Suprapubic skin (tissue), 4 donors: ENCODE measurements around the gene SLC5A9. TPM values are rescaled to one million over a fixed set of nuclear protein-coding genes. Genes with fewer than 3 reads are reported as not detected.
"Not testable (repeated sequence)": the region's sequence is repeated elsewhere in the genome, so short reads cannot be mapped to it uniquely, and the experiment has no call there.

Experiments used
- DNase-seq, 2 donors: peaks; one replicate each; pipeline ENCODE4 v3.0.0-alpha.2; 2019; ENCODE audit warnings: low spot score in 2 of 2
- H3K27ac ChIP-seq: fragments of 200-600 bp; sonication (generic); one replicate; pipeline ENCODE4 v1.5.1; 2019
- H3K27me3 ChIP-seq: fragments of 200-600 bp; sonication (generic); one replicate; pipeline ENCODE4 v1.5.1; 2019
- H3K36me3 ChIP-seq: fragments of 200-600 bp; sonication (generic); one replicate; pipeline ENCODE4 v1.5.1; 2019
- H3K4me1 ChIP-seq: fragments of 200-600 bp; sonication (generic); one replicate; pipeline ENCODE4 v1.5.1; 2019
- H3K4me3 ChIP-seq: fragments of 200-600 bp; sonication (generic); one replicate; pipeline ENCODE4 v1.5.1; 2019; ENCODE audit warnings: mild to moderate bottlenecking
- H3K9me3 ChIP-seq: fragments of 200-600 bp; sonication (generic); one replicate; pipeline ENCODE4 v1.5.1; 2019
- CTCF ChIP-seq, 2 donors: fragments of 200-600 bp in 1 of 2; fragments of 450-650 bp in 1 of 2; sonication (generic) in 1 of 2; IDR thresholded peaks; one replicate each; pipeline ENCODE4 v1.5.1; 2016 to 2019; ENCODE audit warnings: antibody characterized with exemption in 2 of 2, mild to moderate bottlenecking in 1 of 2, moderate library complexity in 1 of 2
- EP300 ChIP-seq: sonication (generic); formaldehyde crosslinking; IDR thresholded peaks from one replicate; pipeline ENCODE4 v1.6.1; 2017; ENCODE audit warnings: antibody characterized with exemption
- POLR2A ChIP-seq, 2 donors: fragments of 450-650 bp; IDR thresholded peaks; one replicate each; pipeline ENCODE4 v1.6.1; 2017; ENCODE audit warnings: antibody characterized with exemption in 2 of 2, mild to moderate bottlenecking in 2 of 2, moderate library complexity in 2 of 2
- POLR2AphosphoS5 ChIP-seq, 3 donors: sonication (generic); formaldehyde crosslinking; IDR thresholded peaks; one replicate each; pipeline ENCODE4 v1.6.1; 2017; ENCODE audit warnings: antibody characterized with exemption in 3 of 3
- WGBS: methylation state at CpG from one replicate; pipeline ENCODE4 v1.1.5; 2018; 5-methylcytosine and 5-hydroxymethylcytosine counted together
- total RNA-seq, 4 donors: library from RNA; depleted of rRNA; stranded (reverse); fragments of >200 nt; gene quantifications; one replicate each; pipeline ENCODE4 v1.1.0, GENCODE V29; 2016

The SLC5A9 gene
- total RNA-seq, 4 donors from 2014 or later = 2.9 to 4.7 (median 3.3) TPM

- no peaks in the 10 kb centered on the region for H3K9me3 ChIP-seq
- H3K27ac ChIP-seq = no peak overlapping the region
- H3K27me3 ChIP-seq = no peaks in the 10 kb centered on the region
- no peak for DNase-seq
- H3K4me1 ChIP-seq = no peaks in the 10 kb centered on the region
- WGBS = 33% methylated on average over 1 of the region's 1 CpG
- H3K36me3 ChIP-seq = no peaks in the 10 kb centered on the region
- TF ChIP-seq POLR2A (IDR thresholded peaks at IDR 0.05) = no peak
- no peak for TF ChIP-seq EP300
- TF ChIP-seq POLR2AphosphoS5 (IDR thresholded peaks at IDR 0.05) = no peak
- no peak for TF ChIP-seq CTCF (IDR thresholded peaks at IDR 0.05)
- H3K4me3 ChIP-seq = no peak overlapping the region
These were observed 40.5 kb downstream of the SLC5A9 start for GRCh38 chr1:48263041-48263440.

- DNase-seq = no peak
- Histone ChIP-seq H3K27me3 (no peaks in the 10 kb centered on the region), H3K36me3 (no peaks in the 10 kb centered on the region), H3K4me1 (no peaks in the 10 kb centered on the region), H3K9me3 (no peaks in the 10 kb centered on the region), H3K27ac (no peak overlapping the region), H3K4me3 (no peak overlapping the region)
- TF ChIP-seq EP300 (no peak), POLR2A (IDR thresholded peaks at IDR 0.05) (no peak), POLR2AphosphoS5 (IDR thresholded peaks at IDR 0.05) (no peak), CTCF (IDR thresholded peaks at IDR 0.05) (no peak)
- 55% methylated on average over 2 of the region's 2 CpGs for WGBS
These were observed 44.1 kb downstream of the SLC5A9 start for GRCh38 chr1:48266576-48266975.

- H3K36me3 ChIP-seq, H3K4me3 ChIP-seq, H3K27ac ChIP-seq, H3K27me3 ChIP-seq, H3K9me3 ChIP-seq, H3K4me1 ChIP-seq, DNase-seq: not testable (repeated sequence)
- 100% methylated on average over 2 of the region's 10 CpGs for WGBS
These were observed 54.9 kb downstream of the SLC5A9 start for GRCh38 chr1:48277437-48277836.

GRCh38 chr1:48282329-48282728, 59.8 kb downstream of the SLC5A9 start:
- H3K27ac ChIP-seq, H3K4me1 ChIP-seq, H3K9me3 ChIP-seq, H3K27me3 ChIP-seq, H3K36me3 ChIP-seq, H3K4me3 ChIP-seq, DNase-seq: not testable (repeated sequence)

- not testable (repeated sequence) for H3K4me3 ChIP-seq, H3K27me3 ChIP-seq, H3K36me3 ChIP-seq, H3K27ac ChIP-seq, DNase-seq, H3K9me3 ChIP-seq, H3K4me1 ChIP-seq
- 87% methylated on average over 10 of the region's 10 CpGs for WGBS
These were observed 62.3 kb downstream of the SLC5A9 start for GRCh38 chr1:48284696-48285420.

- H3K27ac ChIP-seq = no peak overlapping the region
- WGBS = 90% methylated on average over 3 of the region's 3 CpGs
- no peaks in the 10 kb centered on the region for H3K36me3 ChIP-seq
- H3K4me3 ChIP-seq = no peak overlapping the region
- no peak for TF ChIP-seq CTCF (IDR thresholded peaks at IDR 0.05)
- TF ChIP-seq POLR2A (IDR thresholded peaks at IDR 0.05) = no peak
- TF ChIP-seq EP300 = no peak
- TF ChIP-seq POLR2AphosphoS5 (IDR thresholded peaks at IDR 0.05) = no peak
- H3K27me3 ChIP-seq = no peaks in the 10 kb centered on the region
- H3K4me1 ChIP-seq = no peaks in the 10 kb centered on the region
- no peaks in the 10 kb centered on the region for H3K9me3 ChIP-seq
- no peak for DNase-seq
These were observed 63.0 kb downstream of the SLC5A9 start for GRCh38 chr1:48285525-48285924.

GRCh38 chr1:48291421-48291820, 68.9 kb downstream of the SLC5A9 start:
- no peak for DNase-seq
- TF ChIP-seq POLR2AphosphoS5 (IDR thresholded peaks at IDR 0.05) (no peak), EP300 (no peak), CTCF (IDR thresholded peaks at IDR 0.05) (no peak), POLR2A (IDR thresholded peaks at IDR 0.05) (no peak)
- no peaks in the 10 kb centered on the region for H3K27me3 ChIP-seq
- WGBS = no CpG with 5 or more reads among the region's 4 CpGs
- H3K4me3 ChIP-seq = no peak overlapping the region
- no peaks in the 10 kb centered on the region for H3K4me1 ChIP-seq
- H3K36me3 ChIP-seq = no peaks in the 10 kb centered on the region
- H3K9me3 ChIP-seq = no peaks in the 10 kb centered on the region
- H3K27ac ChIP-seq = no peak overlapping the region
